ENCODE measurements around the gene VOPP1.

The VOPP1 gene

GRCh38 chr7:55432939-55433784 is 139.1 kb downstream of the VOPP1 start:
- DNase-seq (ENCODE audit: low spot score): peak; percentile 47

- no peak for DNase-seq (ENCODE audit: low spot score)
Measured at GRCh38 chr7:55432506-55432905, 139.8 kb downstream of the VOPP1 start.

- no peak for DNase-seq (ENCODE audit: low spot score)
Measured at GRCh38 chr7:55431898-55432297, 140.4 kb downstream of the VOPP1 start.

GRCh38 chr7:55429835-55430499 is 142.3 kb downstream of the VOPP1 start:
- no peak for DNase-seq (ENCODE audit: low spot score)

GRCh38 chr7:55427800-55428199 is 144.5 kb downstream of the VOPP1 start:
- no peak for DNase-seq (ENCODE audit: low spot score)

- DNase-seq (ENCODE audit: low spot score): no peak
Measured at GRCh38 chr7:55427342-55427741, 145.0 kb downstream of the VOPP1 start.

- DNase-seq (ENCODE audit: low spot score): no peak
Measured at GRCh38 chr7:55426676-55427075, 145.6 kb downstream of the VOPP1 start.

- DNase-seq (ENCODE audit: low spot score): no peak
Measured at GRCh38 chr7:55425141-55425752, 147.1 kb downstream of the VOPP1 start.

GRCh38 chr7:55423891-55424290 is 148.4 kb downstream of the VOPP1 start:
- DNase-seq (ENCODE audit: low spot score): no peak

GRCh38 chr7:55423277-55423711 is 149.0 kb downstream of the VOPP1 start:
- DNase-seq (ENCODE audit: low spot score): peak; percentile 45
